C1 segment of cervical spinal cord (tissue), 14 donors: ENCODE measurements around the gene CTBS.
A peak's percentile ranks its signal among the peaks of the same experiment; 100 is the strongest.

Experiments used
- DNase-seq, 14 donors: peaks; one replicate each; lab custom pipeline; 2025; lab: John Stamatoyannopoulos, UW

Gene CTBS

DNA sequence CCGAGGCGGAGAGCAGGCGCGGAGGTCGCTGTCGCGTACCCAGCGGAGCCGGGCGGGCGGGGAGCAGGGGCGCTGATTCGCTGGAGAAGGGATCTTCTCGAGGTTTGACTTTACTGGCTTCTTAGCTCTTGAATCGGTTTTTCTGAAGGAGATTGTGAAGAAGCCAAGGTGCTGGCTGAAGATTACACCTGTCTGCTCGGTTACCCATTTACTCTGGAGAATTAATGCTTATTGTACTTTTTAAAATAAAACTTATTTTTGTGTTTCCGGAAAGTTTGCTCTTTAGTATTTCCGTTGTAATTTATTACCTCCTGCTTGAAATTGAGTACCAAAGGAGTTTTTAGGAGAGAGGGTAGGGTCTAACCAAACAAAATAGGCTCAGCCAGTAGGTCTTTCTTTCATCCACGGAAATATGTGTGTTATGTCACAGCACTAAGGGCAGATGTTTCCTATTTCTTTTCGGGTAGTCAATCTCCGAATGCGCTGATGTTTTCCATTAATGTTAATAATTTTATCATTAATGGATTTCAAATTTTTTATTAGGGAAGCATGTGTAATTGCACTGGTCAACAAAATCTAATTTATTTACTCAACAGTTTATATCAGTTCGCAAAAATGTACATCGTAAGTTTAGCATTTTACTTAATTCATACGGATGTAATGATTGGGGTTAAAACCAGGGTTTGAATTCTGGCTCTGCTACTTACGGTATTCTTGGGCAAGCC, 67.3 kb downstream of the CTBS start:
- peak in 1 of 14 donors; percentile 20 for DNase-seq

- DNase-seq, result peak; percentile 71 to 95 (median 90)
Observed at GRCh38 chr1:84506002-84506728, 68.1 kb downstream of the CTBS start, which contains the start of the genes GNG5 and SPATA1. Gene GNG5, minus strand, starts transcription at chr1:84506581. Its CDS starts 490 bp downstream, at chr1:84506091. Gene SPATA1, plus strand, starts transcription at chr1:84506386. Its CDS starts 9,974 bp downstream, at chr1:84516360.

DNA sequence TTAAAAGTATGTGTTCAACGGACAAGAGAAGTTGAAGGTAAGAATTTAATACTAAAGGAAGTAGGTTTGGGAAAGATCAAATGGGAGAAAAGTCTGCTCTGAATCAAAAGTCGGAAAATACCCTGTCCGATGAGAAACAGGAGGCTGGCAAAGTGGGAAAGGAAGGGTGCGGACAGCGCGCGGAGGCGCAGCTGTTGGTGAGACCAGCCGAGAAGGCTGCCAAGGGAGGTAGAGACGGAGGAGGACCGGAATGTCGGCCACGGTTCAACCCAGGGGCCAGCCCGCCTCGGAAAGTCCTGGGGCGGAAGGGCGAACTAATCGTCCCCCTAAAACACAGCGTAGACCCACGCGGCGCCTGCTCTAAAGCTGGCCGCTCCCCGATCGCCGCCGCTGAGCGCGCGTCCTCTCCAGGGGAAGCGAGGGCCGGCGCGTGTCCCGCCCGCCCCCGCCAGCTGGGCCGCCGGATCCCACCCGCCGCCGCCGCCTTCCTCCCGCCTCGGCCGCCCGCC, 68.7 kb downstream of the CTBS start:
- peak in 4 of 14 donors; percentile 31 to 66 (median 55) for DNase-seq

GRCh38 chr1:84504580-84505492, 69.4 kb downstream of the CTBS start:
- no peak for DNase-seq

GRCh38 chr1:84502927-84503326, 71.3 kb downstream of the CTBS start:
- DNase-seq, result no peak
